ENCODE data around the gene COL15A1.

DNA sequence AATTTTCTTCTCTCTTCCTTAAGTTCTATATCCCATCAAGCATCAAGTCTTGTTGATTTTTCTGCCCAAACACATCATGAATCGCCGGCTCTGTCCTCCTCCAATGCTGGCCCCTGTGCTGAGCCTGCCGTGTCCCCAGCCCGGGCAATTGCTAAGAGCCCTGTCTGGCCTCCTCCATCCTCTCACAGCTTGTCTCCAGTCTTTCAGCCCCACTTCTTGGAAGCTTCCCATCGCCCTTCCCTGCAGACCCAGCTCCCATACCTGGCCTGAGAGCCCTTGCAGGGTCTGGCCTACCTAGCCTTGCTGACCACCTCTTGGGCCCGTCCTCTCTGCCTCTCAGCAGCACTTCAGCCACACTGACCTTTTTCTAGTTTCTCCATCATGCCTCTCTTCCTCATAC is 61.9 kb downstream of the COL15A1 start:
- TF ChIP-seq CTCF (IDR thresholded peaks at IDR 0.05) (no peak), POLR2A (IDR thresholded peaks at IDR 0.05; ENCODE audit: low read depth) (no peak), POLR2AphosphoS5 (IDR thresholded peaks at IDR 0.05) (no peak), EP300 (IDR thresholded peaks at IDR 0.05) (no peak)

All from esophagus muscularis mucosa (tissue), 4 donors.